SHP77 treated with DMSO at 0.1 percent for 48 hours (cell line): ENCODE data around the gene ENG.
A peak's percentile ranks its signal among the peaks of the same experiment; 100 is the strongest.
"Not testable (repeated sequence)": the region's sequence is repeated elsewhere in the genome, so short reads cannot be mapped to it uniquely, and the experiment has no call there.

Experiments
- DNase-seq: peaks from one replicate; lab custom pipeline; 2025; lab: John Stamatoyannopoulos, UW

The ENG gene

DNA sequence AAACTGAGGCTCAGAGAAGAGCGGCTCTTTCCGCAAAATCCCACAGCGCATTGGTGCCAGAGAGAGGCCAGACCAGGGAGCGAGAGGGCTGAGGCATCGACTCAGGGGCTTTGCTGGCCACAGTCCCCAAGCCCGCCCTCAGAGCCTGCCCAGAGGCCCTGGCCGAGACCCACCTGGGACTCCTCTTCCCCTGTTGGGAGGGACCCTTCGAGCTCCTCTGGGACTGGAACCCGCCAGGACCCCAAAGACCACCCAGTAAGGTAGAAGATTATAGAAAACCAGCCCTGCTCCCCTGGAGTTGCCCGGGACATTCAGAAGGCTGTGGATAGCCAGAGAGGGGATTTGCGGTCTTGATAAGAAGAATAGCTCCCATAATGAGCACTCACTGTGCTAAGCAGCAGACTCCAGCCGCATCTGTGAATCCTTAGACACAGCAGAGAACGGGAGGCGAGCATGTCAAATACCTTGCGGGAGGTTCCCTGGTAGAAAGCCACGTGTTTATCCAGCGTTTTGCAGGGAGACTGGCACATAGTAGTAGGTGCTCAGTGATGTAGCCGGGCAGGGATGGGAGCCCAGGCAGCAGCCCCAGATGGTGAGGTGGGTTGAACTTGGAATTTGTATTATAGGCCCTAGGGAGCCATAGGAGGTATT, 23.7 kb upstream of the ENG start:
- no peak for DNase-seq

GRCh38 chr9:127877566-127877998, 23.1 kb upstream of the ENG start, which contains the start of gene AK1:
TSS of gene AK1 (minus strand) at chr9:127877675. CDS start at chr9:127874617, 3,058 bp downstream.
- DNase-seq, result peak; percentile 46

GRCh38 chr9:127876764-127877562, 22.5 kb upstream of the ENG start:
- DNase-seq, result no peak

GRCh38 chr9:127876026-127876763, 21.7 kb upstream of the ENG start:
- no peak for DNase-seq

- DNase-seq, result no peak
Measured at GRCh38 chr9:127875306-127875966, 21.0 kb upstream of the ENG start.

GRCh38 chr9:127874301-127875221, 20.1 kb upstream of the ENG start:
- DNase-seq, result no peak

- DNase-seq, result no peak
Measured at GRCh38 chr9:127873886-127874285, 19.4 kb upstream of the ENG start.

- DNase-seq, result no peak
Measured at GRCh38 chr9:127873223-127873691, 18.8 kb upstream of the ENG start.

DNA sequence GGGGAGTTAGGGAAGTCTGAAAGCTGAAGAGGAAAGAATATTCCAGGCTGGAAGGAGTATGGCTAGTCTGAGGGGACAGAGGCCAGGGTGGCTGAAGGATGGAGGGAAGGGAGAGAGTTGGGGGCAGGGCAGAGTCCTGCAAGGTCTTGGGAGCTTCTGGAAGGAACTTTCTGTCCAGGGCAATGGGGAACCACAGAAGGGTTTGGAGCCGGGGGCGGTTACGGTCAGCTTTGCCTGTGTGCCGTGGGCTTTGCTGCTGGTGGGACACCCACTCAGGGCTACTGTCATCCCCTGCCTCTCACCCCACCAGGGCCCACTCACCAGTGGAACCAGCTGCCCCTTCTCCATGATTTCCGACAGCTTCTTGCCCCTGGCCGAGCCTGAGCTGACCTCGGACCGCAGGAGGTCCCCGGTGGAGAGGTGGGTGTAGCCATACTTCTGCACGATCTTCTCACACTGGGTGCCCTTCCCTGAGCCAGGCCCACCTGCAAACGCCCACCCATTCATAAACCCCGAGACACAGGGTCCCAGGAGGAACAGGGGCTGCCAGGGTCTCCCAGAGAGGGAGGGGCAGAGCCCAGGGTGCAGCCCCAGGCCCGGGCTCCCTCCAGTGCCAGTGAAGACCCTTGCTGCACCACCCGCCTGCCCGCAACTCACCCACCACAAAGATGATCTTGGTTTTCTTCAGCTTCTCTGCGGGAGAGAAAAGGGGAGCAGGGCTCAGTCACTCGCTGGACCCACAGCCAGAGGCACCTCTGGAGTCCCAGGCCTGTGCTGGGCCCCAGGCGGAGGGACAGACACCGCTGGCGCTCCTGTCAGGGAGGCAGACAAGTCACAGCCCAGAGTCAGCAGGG, 18.1 kb upstream of the ENG start:
- no peak for DNase-seq

GRCh38 chr9:127871531-127871930, 17.1 kb upstream of the ENG start:
- no peak for DNase-seq

GRCh38 chr9:127870887-127871286, 16.4 kb upstream of the ENG start:
- DNase-seq, result no peak

GRCh38 chr9:127870153-127870491, 15.7 kb upstream of the ENG start:
- not testable (repeated sequence) for DNase-seq

GRCh38 chr9:127869310-127870152, 15.1 kb upstream of the ENG start:
- peak; percentile 44 for DNase-seq

- no peak for DNase-seq
Measured at GRCh38 chr9:127868278-127868902, 13.9 kb upstream of the ENG start.

- no peak for DNase-seq
Measured at GRCh38 chr9:127867356-127868277, 13.2 kb upstream of the ENG start.

- no peak for DNase-seq
Measured at GRCh38 chr9:127866535-127866934, 12.1 kb upstream of the ENG start.

DNA sequence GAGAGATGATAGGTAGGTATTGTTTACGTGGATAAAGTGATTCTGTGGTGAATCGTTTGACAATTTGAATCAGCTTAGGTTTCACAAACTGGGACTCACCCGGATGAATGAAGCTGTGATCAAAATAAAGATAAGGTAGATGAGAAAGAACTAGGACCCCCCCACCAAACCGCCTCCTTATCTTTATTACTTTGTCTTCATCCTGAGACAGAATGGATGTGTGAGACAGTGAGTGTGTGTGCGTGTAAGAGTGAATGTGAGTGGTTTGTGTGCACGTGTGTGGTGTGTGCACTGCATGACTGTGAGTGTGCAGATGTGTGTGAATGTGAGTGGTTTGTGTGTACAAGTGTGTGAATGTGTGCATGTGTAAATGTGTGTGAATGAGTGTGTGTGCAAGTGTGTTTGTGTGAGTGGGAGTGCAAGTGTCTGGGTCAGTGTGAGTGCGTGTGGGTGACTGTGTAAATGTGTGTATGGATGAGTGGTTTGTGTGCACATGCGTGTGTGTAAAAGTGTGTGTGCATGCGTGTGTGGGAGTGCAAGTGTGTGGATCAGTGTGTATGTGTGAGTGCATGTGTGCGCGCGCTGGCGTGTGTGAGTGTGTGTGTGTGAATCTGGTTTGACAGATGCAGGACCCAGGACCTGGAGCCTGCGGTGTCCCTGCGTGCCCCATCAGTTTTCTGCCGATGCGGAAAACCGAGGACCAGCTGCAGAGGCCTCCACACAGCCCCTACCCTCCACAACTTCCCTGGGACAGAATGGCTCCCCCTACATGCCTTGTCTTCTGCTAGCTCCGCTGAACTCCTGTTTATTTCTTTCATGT, 11.4 kb upstream of the ENG start:
- no peak for DNase-seq
